Ammon's horn (tissue), 1 donor: Measurements from ENCODE around the gene INTS12.
"Not testable (repeated sequence)": the region's sequence is repeated elsewhere in the genome, so short reads cannot be mapped to it uniquely, and the experiment has no call there.

Experiments used
- DNase-seq: peaks from one replicate; pipeline ENCODE4 v3.0.0-alpha.2; 2016; ENCODE audit warnings: low spot score

Gene INTS12

GRCh38 chr4:105708181-105709080 lies at the start of gene INTS12, which contains the start of gene GSTCD:
Gene INTS12 (minus strand): TSS chr4:105708689. CDS start chr4:105700005, 8,684 bp downstream.
Gene GSTCD (plus strand): TSS chr4:105708784. CDS start chr4:105717614, 8,830 bp downstream.
- DNase-seq, result peak; percentile 95

- DNase-seq, result no peak
These were observed 46.9 kb upstream of the INTS12 start for GRCh38 chr4:105755375-105755774.

- no peak for DNase-seq
These were observed 44.9 kb upstream of the INTS12 start for GRCh38 chr4:105753361-105753760.

GRCh38 chr4:105751718-105752299 lies 43.3 kb upstream of the INTS12 start:
- DNase-seq, result no peak

- DNase-seq, result no peak
These were observed 39.7 kb upstream of the INTS12 start for GRCh38 chr4:105748222-105748621.

- DNase-seq, result no peak
These were observed 33.1 kb upstream of the INTS12 start for GRCh38 chr4:105741548-105741947.

- DNase-seq, result not testable (repeated sequence)
These were observed 26.7 kb upstream of the INTS12 start for GRCh38 chr4:105735217-105735616.

GRCh38 chr4:105729895-105730294 lies 21.4 kb upstream of the INTS12 start:
- DNase-seq, result not testable (repeated sequence)

- no peak for DNase-seq
These were observed 17.1 kb upstream of the INTS12 start for GRCh38 chr4:105725623-105726022.

GRCh38 chr4:105719204-105719603 lies 10.7 kb upstream of the INTS12 start:
- no peak for DNase-seq

- DNase-seq, result peak; percentile 27
These were observed 7.3 kb upstream of the INTS12 start for GRCh38 chr4:105715692-105716278.

- DNase-seq, result no peak
These were observed 6.4 kb upstream of the INTS12 start for GRCh38 chr4:105714932-105715331.

- no peak for DNase-seq
These were observed 5.6 kb upstream of the INTS12 start for GRCh38 chr4:105714071-105714521.

- DNase-seq, result no peak
These were observed 4.3 kb upstream of the INTS12 start for GRCh38 chr4:105712766-105713165.

GRCh38 chr4:105710678-105711077 lies 2.2 kb upstream of the INTS12 start:
- no peak for DNase-seq

GRCh38 chr4:105710012-105710600 lies 1.6 kb upstream of the INTS12 start:
- no peak for DNase-seq

- peak; percentile 8 for DNase-seq
These were observed 577 bp upstream of the INTS12 start for GRCh38 chr4:105709081-105709450.

GRCh38 chr4:105707782-105708180 lies 708 bp downstream of the INTS12 start:
- no peak for DNase-seq

- no peak for DNase-seq
These were observed 9.9 kb downstream of the INTS12 start for GRCh38 chr4:105698607-105699006.

- not testable (repeated sequence) for DNase-seq
These were observed 12.7 kb downstream of the INTS12 start for GRCh38 chr4:105695832-105696231.

- DNase-seq, result not testable (repeated sequence)
These were observed 13.7 kb downstream of the INTS12 start for GRCh38 chr4:105694812-105695211.

GRCh38 chr4:105686571-105686970 lies 21.9 kb downstream of the INTS12 start:
- no peak for DNase-seq
